GM12878 (cell line): ENCODE measurements around the gene BLOC1S3. TPM values are rescaled to one million over a fixed set of nuclear protein-coding genes. Genes with fewer than 3 reads are reported as not detected.
A peak's percentile ranks its signal among the peaks of the same experiment; 100 is the strongest.

ENCODE experiments used
- ATF7 ChIP-seq: fragments of 450-650 bp; IDR thresholded peaks from 2 replicates; pipeline ENCODE4 v1.6.1; 2016; ENCODE audit warnings: low read depth, mild to moderate bottlenecking
- CBFB ChIP-seq: IDR thresholded peaks from 2 replicates; pipeline ENCODE4 v1.6.1; 2016; ENCODE audit warnings: antibody characterized with exemption, low read depth
- CHD4 ChIP-seq: fragments of 200-600 bp; sonication (generic); IDR thresholded peaks from 2 replicates; pipeline ENCODE4 v1.6.1; 2016; ENCODE audit warnings: mild to moderate bottlenecking
- CREB1 ChIP-seq: IDR thresholded peaks from 2 replicates; pipeline ENCODE4 v1.6.1; 2012; ENCODE audit warnings: low read depth, mild to moderate bottlenecking, inconsistent platforms
- EED ChIP-seq: sonication (generic); IDR thresholded peaks from 2 replicates; pipeline ENCODE4 v1.6.1; 2016; ENCODE audit warnings: antibody characterized with exemption, low read depth
- ETV6 ChIP-seq, 2 experiments: fragments of 450-650 bp in 1 of 2; IDR thresholded peaks in 1 of 2; conservative IDR thresholded peaks in 1 of 2; 2 replicates each; pipeline ENCODE4 v1.6.1; 2014; ENCODE audit warnings: antibody characterized with exemption in 1 of 2, borderline replicate concordance in 1 of 2, low read depth in 1 of 2, mild to moderate bottlenecking in 1 of 2, moderate library complexity in 1 of 2
- HCFC1 ChIP-seq: fragments of 150-350 bp; IDR thresholded peaks from 2 replicates; pipeline ENCODE4 v1.6.1; 2014; ENCODE audit warnings: low read length
- IKZF2 ChIP-seq, 2 experiments: fragments of 450-650 bp; IDR thresholded peaks; 2 replicates each; pipeline ENCODE4 v1.6.1; 2017; ENCODE audit warnings: mild to moderate bottlenecking in 2 of 2, moderate library complexity in 2 of 2
- NFIC ChIP-seq: IDR thresholded peaks from 2 replicates; pipeline ENCODE4 v1.6.1; 2012; ENCODE audit warnings: low read depth, mild to moderate bottlenecking, inconsistent platforms, low read length, moderate library complexity
- RAD21 ChIP-seq: IDR thresholded peaks from 2 replicates; pipeline ENCODE4 v1.6.1; 2011; ENCODE audit warnings: mild to moderate bottlenecking, low read depth, low read length, moderate library complexity; ENCODE audit not compliant: insufficient read depth
- RBBP5 ChIP-seq: fragments of 200-600 bp; sonication (generic); conservative IDR thresholded peaks from 2 replicates; pipeline ENCODE4 v1.6.1; 2016
- TARDBP ChIP-seq: IDR thresholded peaks from 2 replicates; pipeline ENCODE4 v1.6.1; 2016; ENCODE audit warnings: borderline replicate concordance
- ZNF622 ChIP-seq: fragments of 450-650 bp; IDR thresholded peaks from 2 replicates; pipeline ENCODE4 v1.6.1; 2017; ENCODE audit warnings: mild to moderate bottlenecking, inconsistent platforms
- polyA plus RNA-seq, 11 experiments: library from polyadenylated mRNA; depleted of rRNA in 4 of 11; unstranded in 6 of 11; stranded (reverse) in 5 of 11; fragments of >200 nt; fragmentation: Nextera tagmentation in 4 of 11; fragmentation: Illumina TruSeq in 1 of 11; extraction: Ambion mirVana in 4 of 11; extraction: Trizol in 1 of 11; gene quantifications; 1 replicate in 1 of 11; 2 replicates in 10 of 11; pipeline versions ENCODE4 v1.2.1 to v1.2.3, GENCODE V29; 2011 to 2016; ENCODE audit warnings: inconsistent platforms in 2 of 11, missing spikeins in 2 of 11, low read depth in 1 of 11
- total RNA-seq, 4 experiments: library from RNA; depleted of rRNA in 3 of 4; stranded (reverse); fragments of >200 nt in 3 of 4; fragmentation: Illumina TruSeq in 1 of 4; extraction: Trizol in 1 of 4; gene quantifications; 2 replicates each; pipeline versions ENCODE4 v1.2.1 to v1.2.3, GENCODE V29; 2013 to 2021
- TF ChIP-seq, protein P1 (sequence below): fragments of 150-350 bp; IDR thresholded peaks from 2 replicates; pipeline ENCODE4 v1.6.1; 2014; ENCODE audit warnings: mild to moderate bottlenecking, low read depth, low read length
- TF ChIP-seq, protein P2 (sequence below): fragments of 450-650 bp; IDR thresholded peaks from 2 replicates; pipeline ENCODE4 v1.6.1; 2018; ENCODE audit warnings: mild to moderate bottlenecking, low read depth, moderate library complexity; ENCODE audit not compliant: partially characterized antibody
- TF ChIP-seq, protein P3 (sequence below): fragments of 450-650 bp; IDR thresholded peaks from 2 replicates; pipeline ENCODE4 v1.6.1; 2017; ENCODE audit warnings: mild to moderate bottlenecking, low read depth, inconsistent platforms; ENCODE audit not compliant: poor library complexity, severe bottlenecking
- TF ChIP-seq, protein P4 (sequence below): IDR thresholded peaks from 2 replicates; pipeline ENCODE4 v1.6.1; 2011; ENCODE audit warnings: low read depth, low read length, improper control_type of control experiment, borderline replicate concordance
- TF ChIP-seq, protein P5 (sequence below): IDR thresholded peaks from 2 replicates; pipeline ENCODE4 v1.6.1; 2012; ENCODE audit warnings: improper control_type of control experiment, low read depth, low read length; ENCODE audit not compliant: insufficient replicate concordance

BLOC1S3 gene
- total and polyA plus RNA-seq, 10 of the 15 experiments (the other 5 are each of a cell fraction or from before 2014, with no cell fraction given) = 3.6 to 18.3 (median 10.4) TPM

DNA sequence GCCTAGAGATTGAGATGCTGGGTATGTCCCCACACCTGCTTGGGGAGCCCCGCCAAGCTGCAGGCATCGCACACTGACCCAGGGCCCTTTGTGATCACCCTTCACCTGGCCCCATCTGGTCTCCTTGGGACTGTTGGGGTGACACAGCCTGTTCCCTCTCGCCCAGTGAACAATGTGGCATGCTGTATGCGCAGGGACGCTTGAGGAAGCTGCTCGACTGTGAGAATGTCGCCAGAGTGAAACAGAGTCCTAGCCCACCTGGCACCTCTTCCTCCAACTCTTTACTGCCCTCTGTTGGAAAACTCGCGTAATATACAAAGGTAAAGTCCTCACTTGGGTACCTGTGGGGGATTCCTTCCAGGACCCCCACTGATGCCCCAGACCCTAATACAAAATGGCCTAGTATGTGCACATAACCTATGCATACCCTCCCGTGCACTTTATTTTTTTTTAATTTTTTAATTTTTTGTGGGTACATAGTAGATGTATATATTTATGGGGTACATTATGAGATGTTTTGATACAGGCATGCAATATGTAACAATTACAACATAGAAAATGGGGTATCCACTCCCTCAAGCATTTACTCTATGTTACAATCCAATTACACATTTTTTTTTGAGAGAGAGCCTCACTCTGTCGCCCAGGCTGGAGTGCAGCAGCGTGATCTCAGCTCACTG lies 9.0 kb downstream of the BLOC1S3 start (continued):
- TF ChIP-seq, protein P1, sequence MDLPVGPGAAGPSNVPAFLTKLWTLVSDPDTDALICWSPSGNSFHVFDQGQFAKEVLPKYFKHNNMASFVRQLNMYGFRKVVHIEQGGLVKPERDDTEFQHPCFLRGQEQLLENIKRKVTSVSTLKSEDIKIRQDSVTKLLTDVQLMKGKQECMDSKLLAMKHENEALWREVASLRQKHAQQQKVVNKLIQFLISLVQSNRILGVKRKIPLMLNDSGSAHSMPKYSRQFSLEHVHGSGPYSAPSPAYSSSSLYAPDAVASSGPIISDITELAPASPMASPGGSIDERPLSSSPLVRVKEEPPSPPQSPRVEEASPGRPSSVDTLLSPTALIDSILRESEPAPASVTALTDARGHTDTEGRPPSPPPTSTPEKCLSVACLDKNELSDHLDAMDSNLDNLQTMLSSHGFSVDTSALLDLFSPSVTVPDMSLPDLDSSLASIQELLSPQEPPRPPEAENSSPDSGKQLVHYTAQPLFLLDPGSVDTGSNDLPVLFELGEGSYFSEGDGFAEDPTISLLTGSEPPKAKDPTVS = no peak
- TF ChIP-seq ATF7 = no peak
- no peak for TF ChIP-seq IKZF2 (IDR thresholded peaks at IDR 0.05)
- TF ChIP-seq EED = no peak
- no peak for TF ChIP-seq CBFB
- TF ChIP-seq, protein P2, sequence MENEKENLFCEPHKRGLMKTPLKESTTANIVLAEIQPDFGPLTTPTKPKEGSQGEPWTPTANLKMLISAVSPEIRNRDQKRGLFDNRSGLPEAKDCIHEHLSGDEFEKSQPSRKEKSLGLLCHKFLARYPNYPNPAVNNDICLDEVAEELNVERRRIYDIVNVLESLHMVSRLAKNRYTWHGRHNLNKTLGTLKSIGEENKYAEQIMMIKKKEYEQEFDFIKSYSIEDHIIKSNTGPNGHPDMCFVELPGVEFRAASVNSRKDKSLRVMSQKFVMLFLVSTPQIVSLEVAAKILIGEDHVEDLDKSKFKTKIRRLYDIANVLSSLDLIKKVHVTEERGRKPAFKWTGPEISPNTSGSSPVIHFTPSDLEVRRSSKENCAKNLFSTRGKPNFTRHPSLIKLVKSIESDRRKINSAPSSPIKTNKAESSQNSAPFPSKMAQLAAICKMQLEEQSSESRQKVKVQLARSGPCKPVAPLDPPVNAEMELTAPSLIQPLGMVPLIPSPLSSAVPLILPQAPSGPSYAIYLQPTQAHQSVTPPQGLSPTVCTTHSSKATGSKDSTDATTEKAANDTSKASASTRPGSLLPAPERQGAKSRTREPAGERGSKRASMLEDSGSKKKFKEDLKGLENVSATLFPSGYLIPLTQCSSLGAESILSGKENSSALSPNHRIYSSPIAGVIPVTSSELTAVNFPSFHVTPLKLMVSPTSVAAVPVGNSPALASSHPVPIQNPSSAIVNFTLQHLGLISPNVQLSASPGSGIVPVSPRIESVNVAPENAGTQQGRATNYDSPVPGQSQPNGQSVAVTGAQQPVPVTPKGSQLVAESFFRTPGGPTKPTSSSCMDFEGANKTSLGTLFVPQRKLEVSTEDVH = no peak
- TF ChIP-seq CHD4 = no peak
- TF ChIP-seq ZNF622 = no peak
- no peak for TF ChIP-seq RBBP5
- TF ChIP-seq RAD21 = peak; percentile 78
- TF ChIP-seq NFIC = no peak
- no peak for TF ChIP-seq HCFC1
- TF ChIP-seq TARDBP = no peak
- TF ChIP-seq, protein P3, sequence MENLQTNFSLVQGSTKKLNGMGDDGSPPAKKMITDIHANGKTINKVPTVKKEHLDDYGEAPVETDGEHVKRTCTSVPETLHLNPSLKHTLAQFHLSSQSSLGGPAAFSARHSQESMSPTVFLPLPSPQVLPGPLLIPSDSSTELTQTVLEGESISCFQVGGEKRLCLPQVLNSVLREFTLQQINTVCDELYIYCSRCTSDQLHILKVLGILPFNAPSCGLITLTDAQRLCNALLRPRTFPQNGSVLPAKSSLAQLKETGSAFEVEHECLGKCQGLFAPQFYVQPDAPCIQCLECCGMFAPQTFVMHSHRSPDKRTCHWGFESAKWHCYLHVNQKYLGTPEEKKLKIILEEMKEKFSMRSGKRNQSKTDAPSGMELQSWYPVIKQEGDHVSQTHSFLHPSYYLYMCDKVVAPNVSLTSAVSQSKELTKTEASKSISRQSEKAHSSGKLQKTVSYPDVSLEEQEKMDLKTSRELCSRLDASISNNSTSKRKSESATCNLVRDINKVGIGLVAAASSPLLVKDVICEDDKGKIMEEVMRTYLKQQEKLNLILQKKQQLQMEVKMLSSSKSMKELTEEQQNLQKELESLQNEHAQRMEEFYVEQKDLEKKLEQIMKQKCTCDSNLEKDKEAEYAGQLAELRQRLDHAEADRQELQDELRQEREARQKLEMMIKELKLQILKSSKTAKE = no peak
- TF ChIP-seq, protein P4, sequence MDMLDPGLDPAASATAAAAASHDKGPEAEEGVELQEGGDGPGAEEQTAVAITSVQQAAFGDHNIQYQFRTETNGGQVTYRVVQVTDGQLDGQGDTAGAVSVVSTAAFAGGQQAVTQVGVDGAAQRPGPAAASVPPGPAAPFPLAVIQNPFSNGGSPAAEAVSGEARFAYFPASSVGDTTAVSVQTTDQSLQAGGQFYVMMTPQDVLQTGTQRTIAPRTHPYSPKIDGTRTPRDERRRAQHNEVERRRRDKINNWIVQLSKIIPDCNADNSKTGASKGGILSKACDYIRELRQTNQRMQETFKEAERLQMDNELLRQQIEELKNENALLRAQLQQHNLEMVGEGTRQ = no peak
- TF ChIP-seq, protein P5, sequence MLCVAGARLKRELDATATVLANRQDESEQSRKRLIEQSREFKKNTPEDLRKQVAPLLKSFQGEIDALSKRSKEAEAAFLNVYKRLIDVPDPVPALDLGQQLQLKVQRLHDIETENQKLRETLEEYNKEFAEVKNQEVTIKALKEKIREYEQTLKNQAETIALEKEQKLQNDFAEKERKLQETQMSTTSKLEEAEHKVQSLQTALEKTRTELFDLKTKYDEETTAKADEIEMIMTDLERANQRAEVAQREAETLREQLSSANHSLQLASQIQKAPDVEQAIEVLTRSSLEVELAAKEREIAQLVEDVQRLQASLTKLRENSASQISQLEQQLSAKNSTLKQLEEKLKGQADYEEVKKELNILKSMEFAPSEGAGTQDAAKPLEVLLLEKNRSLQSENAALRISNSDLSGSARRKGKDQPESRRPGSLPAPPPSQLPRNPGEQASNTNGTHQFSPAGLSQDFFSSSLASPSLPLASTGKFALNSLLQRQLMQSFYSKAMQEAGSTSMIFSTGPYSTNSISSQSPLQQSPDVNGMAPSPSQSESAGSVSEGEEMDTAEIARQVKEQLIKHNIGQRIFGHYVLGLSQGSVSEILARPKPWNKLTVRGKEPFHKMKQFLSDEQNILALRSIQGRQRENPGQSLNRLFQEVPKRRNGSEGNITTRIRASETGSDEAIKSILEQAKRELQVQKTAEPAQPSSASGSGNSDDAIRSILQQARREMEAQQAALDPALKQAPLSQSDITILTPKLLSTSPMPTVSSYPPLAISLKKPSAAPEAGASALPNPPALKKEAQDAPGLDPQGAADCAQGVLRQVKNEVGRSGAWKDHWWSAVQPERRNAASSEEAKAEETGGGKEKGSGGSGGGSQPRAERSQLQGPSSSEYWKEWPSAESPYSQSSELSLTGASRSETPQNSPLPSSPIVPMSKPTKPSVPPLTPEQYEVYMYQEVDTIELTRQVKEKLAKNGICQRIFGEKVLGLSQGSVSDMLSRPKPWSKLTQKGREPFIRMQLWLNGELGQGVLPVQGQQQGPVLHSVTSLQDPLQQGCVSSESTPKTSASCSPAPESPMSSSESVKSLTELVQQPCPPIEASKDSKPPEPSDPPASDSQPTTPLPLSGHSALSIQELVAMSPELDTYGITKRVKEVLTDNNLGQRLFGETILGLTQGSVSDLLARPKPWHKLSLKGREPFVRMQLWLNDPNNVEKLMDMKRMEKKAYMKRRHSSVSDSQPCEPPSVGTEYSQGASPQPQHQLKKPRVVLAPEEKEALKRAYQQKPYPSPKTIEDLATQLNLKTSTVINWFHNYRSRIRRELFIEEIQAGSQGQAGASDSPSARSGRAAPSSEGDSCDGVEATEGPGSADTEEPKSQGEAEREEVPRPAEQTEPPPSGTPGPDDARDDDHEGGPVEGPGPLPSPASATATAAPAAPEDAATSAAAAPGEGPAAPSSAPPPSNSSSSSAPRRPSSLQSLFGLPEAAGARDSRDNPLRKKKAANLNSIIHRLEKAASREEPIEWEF = no peak
- no peak for TF ChIP-seq ETV6 (conservative IDR thresholded peaks at IDR 0.05 in 1 of 2, IDR thresholded peaks at IDR 0.05 in 1 of 2; ENCODE audit: borderline replicate concordance in 1 of 2, low read depth in 1 of 2)
- TF ChIP-seq CREB1 = no peak
